GM19043 (cell line): ENCODE data around the gene MRPS23.
A peak's percentile ranks its signal among the peaks of the same experiment; 100 is the strongest.

ENCODE experiments used
- ATAC-seq: cut with Tn5 transposase; IDR thresholded peaks from one replicate; pipeline ENCODE4 v1.9.1; 2021; ENCODE audit warnings: low read depth; ENCODE audit not compliant: unreplicated experiment

Gene MRPS23

DNA sequence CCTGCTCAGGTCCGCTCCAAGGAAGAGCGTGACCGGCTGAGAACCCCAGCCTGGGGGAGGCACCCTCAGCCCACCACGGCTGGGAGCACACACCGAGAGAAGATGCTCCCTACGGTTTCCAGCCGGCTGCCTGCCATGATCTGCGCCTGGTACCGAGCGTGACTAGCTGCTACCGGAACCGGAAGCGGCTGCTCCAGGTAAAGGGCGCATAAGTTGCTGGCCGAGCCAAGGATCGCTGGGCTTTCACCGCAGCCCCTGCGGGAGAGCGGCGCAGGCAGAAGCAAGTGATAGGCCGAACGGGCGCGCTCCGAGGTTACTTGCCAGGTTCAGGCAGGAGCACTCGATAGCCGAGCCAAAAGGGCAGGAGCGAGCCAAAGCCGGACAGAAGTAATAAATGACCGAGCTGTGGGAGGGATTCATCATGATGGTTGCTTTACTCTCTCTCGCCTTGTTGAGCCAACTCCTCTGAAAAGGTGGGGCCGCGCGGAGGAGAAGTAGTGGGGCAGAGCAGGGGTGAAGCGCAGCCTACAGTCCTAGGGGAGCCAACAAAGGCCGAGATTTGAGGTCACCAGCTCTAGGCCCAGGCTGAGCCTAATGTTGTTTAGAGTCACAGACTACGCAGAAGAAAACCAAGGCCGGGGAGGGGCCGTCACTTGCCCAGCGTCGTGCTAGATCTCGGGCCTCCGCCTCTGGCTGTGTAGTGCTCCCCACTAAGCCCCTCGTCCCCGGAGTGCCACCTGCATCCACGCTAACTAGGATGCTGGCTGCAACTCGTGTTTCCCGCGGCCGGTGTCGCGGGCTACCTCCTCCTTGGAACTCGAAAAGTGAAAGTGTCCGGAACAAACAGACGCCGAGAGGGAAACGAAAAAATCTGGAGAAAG is at the start of gene MRPS23:
TSS of gene MRPS23 (minus strand) at position 171 of the 881 bp plus-strand sequence. CDS start at position 137, 34 bp downstream.
- peak; percentile 82 for ATAC-seq

DNA sequence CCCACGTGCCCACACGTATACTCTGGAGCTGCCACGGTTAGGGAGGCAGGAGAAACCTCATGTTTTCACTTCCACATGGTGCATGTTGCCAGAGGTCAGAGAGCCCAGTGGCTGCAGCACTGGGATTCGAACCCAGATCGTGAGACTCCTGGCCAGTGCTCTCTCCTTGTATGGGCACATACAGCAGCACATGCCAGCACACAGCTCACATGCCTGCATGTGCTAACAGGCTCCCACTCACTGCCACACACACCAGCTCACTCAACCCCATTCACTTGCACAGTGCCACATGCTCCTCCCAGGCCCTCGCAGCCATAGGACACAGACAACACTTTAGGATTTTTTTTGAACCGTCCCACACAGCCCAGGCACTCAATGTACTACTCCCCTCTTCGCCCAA is 49.5 kb upstream of the MRPS23 start:
- no peak for ATAC-seq

DNA sequence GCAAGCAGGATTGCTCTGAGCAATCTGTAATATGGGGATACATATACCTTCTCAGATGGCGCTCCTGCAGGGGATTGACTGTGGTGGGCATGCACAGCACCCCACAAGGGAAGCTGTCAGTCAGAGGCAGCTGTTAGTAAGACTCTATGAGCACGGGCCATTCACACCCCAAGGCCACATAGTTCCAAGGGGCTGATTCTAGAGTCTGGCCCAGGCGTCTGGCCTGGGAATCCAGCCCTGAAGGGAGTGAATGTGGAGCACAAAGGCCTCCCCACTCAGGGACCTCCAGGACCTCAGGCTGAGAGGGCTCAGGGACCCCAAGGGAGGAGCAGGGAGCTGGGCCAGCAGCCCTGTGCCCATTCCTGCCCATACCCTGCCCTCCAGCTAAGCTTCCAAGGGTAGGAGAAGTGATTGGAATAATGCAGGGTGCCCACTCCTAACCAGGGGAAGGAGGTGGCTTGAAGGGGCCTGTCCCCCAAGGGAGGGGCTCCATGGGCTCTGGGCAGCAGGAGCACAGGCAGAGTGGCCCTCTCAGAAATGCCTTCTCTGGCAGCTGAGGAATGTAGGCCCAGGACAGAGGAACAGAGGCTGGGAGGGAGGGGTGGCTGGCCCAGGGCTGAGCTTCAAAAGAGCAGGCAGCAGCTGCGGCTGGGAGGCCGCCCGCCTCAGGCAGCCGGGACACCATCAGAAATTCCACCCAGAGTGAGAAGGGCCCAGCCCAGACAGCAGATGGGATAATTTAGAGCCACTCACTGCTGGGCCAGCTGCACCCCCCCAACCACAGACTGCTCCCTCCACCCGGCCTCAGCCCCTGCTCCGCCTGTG is 48.9 kb upstream of the MRPS23 start:
- no peak for ATAC-seq

DNA sequence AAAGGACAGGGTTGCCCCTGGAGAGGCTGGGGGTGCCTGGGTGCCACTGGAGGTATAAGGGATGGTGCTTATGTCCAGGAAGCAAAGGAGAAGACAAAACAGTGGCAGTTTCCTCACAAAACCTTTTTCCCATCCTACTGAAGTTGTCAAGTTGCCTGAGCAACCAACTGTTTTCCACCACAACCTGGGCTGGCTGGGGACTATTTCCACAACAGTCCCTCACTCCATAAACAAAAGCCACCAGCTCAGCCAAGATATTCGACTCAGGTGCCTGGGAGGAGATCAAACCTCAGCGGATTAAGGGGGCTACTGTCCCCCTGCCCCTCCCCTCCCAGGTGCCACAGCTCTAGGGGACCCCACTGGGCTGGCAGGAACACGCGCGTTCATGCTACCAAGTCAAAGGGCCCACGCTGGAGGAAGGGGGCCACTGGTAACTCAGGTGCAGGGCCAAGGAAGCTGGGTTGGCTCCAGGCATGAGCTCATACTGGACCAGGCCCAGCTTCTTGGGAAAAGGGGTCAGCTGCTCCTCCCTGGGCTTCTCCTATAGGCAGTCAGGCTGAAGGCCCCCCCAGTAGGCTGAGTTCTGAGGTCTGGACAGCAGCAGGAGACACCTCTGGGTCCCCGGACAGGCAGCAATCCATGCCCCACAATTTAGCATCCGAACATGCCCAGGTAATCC is 45.7 kb upstream of the MRPS23 start:
- no peak for ATAC-seq

- no peak for ATAC-seq
Observed at GRCh38 chr17:57894848-57895247, 45.0 kb upstream of the MRPS23 start.

GRCh38 chr17:57892820-57893595 is 43.2 kb upstream of the MRPS23 start:
- no peak for ATAC-seq

DNA sequence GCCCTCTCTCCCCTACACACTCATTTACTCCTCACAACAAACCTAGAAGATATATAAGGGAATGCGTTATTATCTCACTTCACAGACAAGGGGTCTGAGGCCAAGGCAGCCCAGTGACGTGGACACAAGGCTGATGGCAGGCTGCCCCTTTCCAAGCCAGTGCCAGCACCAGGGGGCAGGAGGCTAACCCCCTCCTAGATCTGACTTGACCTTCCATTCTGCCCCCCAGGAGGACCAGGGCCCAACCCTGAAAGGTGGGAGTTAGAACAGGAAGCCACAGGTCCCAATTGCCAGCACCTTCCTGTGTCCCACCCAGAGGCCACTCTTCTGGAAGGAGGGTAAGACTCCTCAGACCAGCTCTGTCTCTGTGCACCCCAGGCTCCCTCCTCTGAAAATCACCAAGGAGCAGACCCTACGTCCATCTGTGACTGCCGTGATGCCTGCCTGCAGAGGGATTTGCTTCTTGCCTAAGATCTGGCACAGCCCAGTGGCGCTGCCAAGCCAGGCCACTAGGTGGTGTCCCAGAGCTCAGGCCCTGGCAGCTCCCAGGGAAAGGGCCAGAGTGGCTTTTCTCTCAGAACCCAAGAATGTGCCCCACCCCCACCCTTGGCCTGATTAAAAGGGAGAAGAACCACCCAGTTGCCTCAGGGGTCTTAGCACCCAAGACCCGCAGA is 42.4 kb upstream of the MRPS23 start:
- ATAC-seq = no peak

DNA sequence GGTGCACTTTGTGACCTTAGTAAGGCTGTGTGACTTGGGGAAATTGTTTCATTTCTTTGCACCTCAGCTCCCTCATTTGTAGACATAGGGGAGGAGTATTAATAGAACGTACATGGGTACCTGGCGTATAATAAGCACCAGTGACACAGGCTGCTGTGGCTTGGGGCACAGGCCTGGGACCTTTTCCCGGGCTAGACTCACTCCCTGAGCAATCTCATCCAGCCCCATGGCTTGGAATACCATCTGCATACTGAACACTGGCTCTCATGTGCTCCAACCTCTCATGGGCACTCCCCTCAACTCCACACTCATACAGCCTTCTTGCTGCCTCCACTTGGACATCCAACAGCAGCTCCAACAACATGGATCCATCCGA is 41.0 kb upstream of the MRPS23 start:
- no peak for ATAC-seq

GRCh38 chr17:57889892-57890856 is 40.3 kb upstream of the MRPS23 start:
- ATAC-seq = no peak

DNA sequence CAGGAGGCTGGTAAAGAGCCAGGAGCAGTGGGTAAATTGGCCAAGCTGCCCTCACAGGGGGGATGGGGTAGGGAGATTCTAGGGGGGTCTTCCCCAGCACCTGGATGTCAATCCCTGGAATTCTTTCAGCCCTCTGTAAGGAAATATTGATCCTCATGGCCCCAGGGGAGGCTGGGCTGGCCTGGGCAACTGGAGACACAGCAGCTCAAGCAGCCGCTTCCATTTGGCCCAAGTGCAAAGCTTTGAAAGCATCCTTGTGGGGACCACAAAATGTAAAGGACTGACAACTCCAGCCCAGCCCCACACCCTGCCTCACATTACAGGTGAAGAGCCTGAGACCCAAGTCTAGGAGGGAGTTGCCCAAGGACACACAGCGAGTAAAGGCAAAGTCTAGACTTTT is 39.4 kb upstream of the MRPS23 start:
- no peak for ATAC-seq

DNA sequence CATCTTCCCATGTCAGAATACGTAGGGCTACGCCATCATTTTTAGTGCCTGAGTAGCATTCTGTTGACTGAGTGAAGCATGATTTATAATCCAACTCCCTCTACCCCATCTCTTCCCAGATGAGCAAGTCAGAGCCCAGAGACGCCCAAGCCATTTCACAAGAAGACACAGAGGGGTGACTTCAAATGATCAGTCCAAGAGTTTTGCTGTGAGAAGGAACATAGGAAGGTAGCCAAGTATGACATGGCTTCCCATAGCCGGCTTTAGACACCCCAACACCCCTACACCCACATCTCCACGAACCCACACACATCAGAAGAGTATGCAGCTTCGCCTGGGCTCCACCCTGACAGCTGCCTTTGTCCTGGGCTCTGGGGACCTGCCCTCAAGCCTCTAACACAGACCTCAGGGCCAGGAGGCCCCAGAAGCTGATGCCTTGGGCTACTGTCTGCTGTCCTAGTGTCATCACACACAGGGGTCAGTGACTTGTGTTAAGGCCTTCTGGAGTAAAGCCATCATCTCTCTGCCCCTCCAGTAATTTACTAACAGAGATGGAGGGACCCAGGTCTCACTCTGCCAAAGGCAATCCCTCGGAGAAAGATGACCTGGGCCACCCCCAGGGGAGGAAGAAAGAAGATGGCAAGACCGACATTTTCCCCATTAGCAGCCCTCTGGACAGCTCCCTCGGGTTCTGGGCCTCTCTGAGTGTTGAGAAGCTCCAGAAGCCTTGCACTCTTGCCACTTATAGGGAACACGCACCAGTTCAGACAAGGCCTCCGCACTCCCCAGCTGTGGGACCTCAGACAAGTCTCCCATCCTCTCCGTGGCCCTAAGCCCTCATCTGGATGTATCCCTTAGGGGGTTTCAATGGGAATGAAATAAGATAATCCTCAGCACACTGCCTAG is 38.7 kb upstream of the MRPS23 start:
- ATAC-seq = no peak

DNA sequence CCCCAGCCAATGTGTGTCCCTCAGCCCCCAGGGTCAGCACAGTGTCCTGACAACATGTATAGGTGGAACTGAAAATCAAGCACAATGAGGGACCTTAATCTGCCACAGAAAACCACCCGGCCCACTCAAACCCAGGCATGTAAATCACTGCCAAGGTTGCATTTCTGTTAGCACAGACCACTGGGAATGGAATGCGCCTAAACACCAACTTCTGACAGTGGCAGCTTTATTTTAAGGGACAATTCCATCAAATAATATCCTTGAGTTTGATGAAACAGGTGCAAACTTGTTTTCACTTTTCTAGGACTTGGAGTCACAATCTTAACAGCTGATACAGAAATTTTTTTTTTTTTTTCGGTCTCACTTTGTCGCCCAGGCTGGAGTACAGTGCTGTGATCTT is 37.3 kb upstream of the MRPS23 start:
- ATAC-seq = no peak

GRCh38 chr17:57886020-57886419 is 36.2 kb upstream of the MRPS23 start:
- no peak for ATAC-seq

- no peak for ATAC-seq
Observed at GRCh38 chr17:57885148-57885915, 35.5 kb upstream of the MRPS23 start.

DNA sequence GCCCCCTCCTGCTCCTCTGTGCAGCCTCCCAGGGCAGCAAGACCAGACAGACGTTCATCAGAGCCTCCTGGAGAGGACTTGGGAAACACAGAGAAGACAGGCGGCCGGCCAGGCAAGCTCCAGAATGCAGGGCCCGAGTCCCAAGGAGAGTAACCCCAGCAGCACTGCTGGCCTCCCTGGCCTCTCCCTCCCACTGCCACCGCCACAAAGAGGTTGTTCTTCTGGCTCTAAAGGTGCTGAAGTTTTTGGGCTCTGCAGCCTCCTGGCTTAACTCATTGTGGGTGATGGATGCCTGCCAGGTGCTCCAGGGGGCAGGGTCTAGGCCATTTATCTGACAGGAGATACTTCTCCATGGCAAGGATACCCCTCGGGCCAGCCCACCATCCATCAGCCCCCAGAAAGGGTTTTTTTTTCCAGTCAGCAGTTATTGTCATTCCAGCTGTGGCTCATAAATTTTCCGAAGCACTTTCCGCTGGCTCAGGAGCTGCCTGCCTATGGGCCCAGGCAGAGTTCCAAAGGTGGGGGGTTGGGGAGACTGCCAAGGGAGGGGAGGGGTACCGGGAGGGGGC is 32.0 kb upstream of the MRPS23 start:
- no peak for ATAC-seq

- no peak for ATAC-seq
Observed at GRCh38 chr17:57881143-57881542, 31.3 kb upstream of the MRPS23 start.

GRCh38 chr17:57880086-57880456 is 30.2 kb upstream of the MRPS23 start:
- ATAC-seq = no peak
